Activated CD4-positive, alpha-beta T cell treated with anti-CD3 and anti-CD28 coated beads, Interleukin-2, amount 10 ng/mL, durations not matched to agents 24 days and 14 days (primary cell): ENCODE results near the gene CTIF. TPM values are rescaled to one million over a fixed set of nuclear protein-coding genes. Genes with fewer than 3 reads are reported as not detected.

Source experiments
- DNase-seq: peaks from one replicate; pipeline ENCODE4 v3.0.0; 2022
- H3K27ac Mint-ChIP-seq: one replicate; pipeline ENCODE4 v1.8.0; 2022; ENCODE audit warnings: mild to moderate bottlenecking, mixed read lengths
- H3K27me3 Mint-ChIP-seq: one replicate; pipeline ENCODE4 v1.8.0; 2022; ENCODE audit warnings: mixed read lengths
- H3K36me3 Mint-ChIP-seq: one replicate; pipeline ENCODE4 v1.8.0; 2022; ENCODE audit warnings: low read depth, mild to moderate bottlenecking, mixed read lengths
- H3K4me1 Mint-ChIP-seq: one replicate; pipeline ENCODE4 v1.8.0; 2021; ENCODE audit warnings: mixed read lengths
- H3K4me3 Mint-ChIP-seq: one replicate; pipeline ENCODE4 v1.8.0; 2022; ENCODE audit warnings: mild to moderate bottlenecking, moderate library complexity, mixed read lengths
- H3K9me3 Mint-ChIP-seq: one replicate; pipeline ENCODE4 v1.8.0; 2021; ENCODE audit warnings: mixed read lengths
- intact Hi-C: fragments of 100-400 bp; cut with micrococcal nuclease; formaldehyde crosslinking; loops from one replicate; pipeline ENCODE4 v1.15.1; 2023
- total RNA-seq: library from RNA; stranded (reverse); gene quantifications from 2 replicates; pipeline ENCODE4 v1.2.3, GENCODE V29; 2022

Gene CTIF
- total RNA-seq, 1 donor from 2014 or later = 9.5 TPM

GRCh38 chr18:48567388-48567787 lies 28.6 kb downstream of the CTIF start:
- Mint-ChIP-seq H3K9me3 (no peaks in the 10 kb centered on the region), H3K27me3 (no peaks in the 10 kb centered on the region), H3K4me3 (no peak overlapping the region), H3K4me1 (peaks cover 10% of the 10 kb centered on the region), H3K36me3 (no peaks in the 10 kb centered on the region), H3K27ac (no peak overlapping the region)
- no peak for DNase-seq
- intact Hi-C loops = no loop called here

- peaks cover under 1% of the 10 kb centered on the region for H3K4me1 Mint-ChIP-seq
- no peak overlapping the region for H3K4me3 Mint-ChIP-seq
- intact Hi-C loops = no loop called here
- H3K9me3 Mint-ChIP-seq = no peaks in the 10 kb centered on the region
- H3K36me3 Mint-ChIP-seq = no peaks in the 10 kb centered on the region
- no peak overlapping the region for H3K27ac Mint-ChIP-seq
- H3K27me3 Mint-ChIP-seq = no peaks in the 10 kb centered on the region
- DNase-seq = no peak
These were observed 30.5 kb downstream of the CTIF start for GRCh38 chr18:48569139-48569914.

- no peak overlapping the region for H3K4me3 Mint-ChIP-seq
- intact Hi-C loops = no loop called here
These were observed 31.1 kb downstream of the CTIF start for GRCh38 chr18:48569915-48570264.

GRCh38 chr18:48570313-48570712 lies 31.5 kb downstream of the CTIF start:
- intact Hi-C loops = no loop called here
- H3K27me3 Mint-ChIP-seq = no peaks in the 10 kb centered on the region
- no peak for DNase-seq
- H3K4me3 Mint-ChIP-seq = no peak overlapping the region
- no peaks in the 10 kb centered on the region for H3K9me3 Mint-ChIP-seq
- H3K36me3 Mint-ChIP-seq = no peaks in the 10 kb centered on the region
- H3K27ac Mint-ChIP-seq = no peak overlapping the region
- H3K4me1 Mint-ChIP-seq = no peaks in the 10 kb centered on the region

More at GRCh38 chr18:48569915-48570264, 31.1 kb downstream of the CTIF start:
- DNase-seq = no peak
- Mint-ChIP-seq H3K36me3 (no peaks in the 10 kb centered on the region), H3K9me3 (no peaks in the 10 kb centered on the region), H3K27me3 (no peaks in the 10 kb centered on the region), H3K27ac (no peak overlapping the region), H3K4me1 (no peaks in the 10 kb centered on the region)

- Mint-ChIP-seq H3K27ac (no peak overlapping the region), H3K9me3 (no peaks in the 10 kb centered on the region), H3K4me3 (no peak overlapping the region), H3K4me1 (no peaks in the 10 kb centered on the region), H3K27me3 (no peaks in the 10 kb centered on the region), H3K36me3 (no peaks in the 10 kb centered on the region)
- intact Hi-C loops = no loop called here
- DNase-seq = no peak
These were observed 33.0 kb downstream of the CTIF start for GRCh38 chr18:48571639-48572384.

- no peak overlapping the region for H3K4me3 Mint-ChIP-seq
- no peaks in the 10 kb centered on the region for H3K9me3 Mint-ChIP-seq
- intact Hi-C loops = no loop called here
- H3K36me3 Mint-ChIP-seq = no peaks in the 10 kb centered on the region
- H3K4me1 Mint-ChIP-seq = no peaks in the 10 kb centered on the region
- DNase-seq = no peak
- H3K27me3 Mint-ChIP-seq = no peaks in the 10 kb centered on the region
- no peak overlapping the region for H3K27ac Mint-ChIP-seq
These were observed 33.7 kb downstream of the CTIF start for GRCh38 chr18:48572402-48573126.

- Mint-ChIP-seq H3K4me1 (no peaks in the 10 kb centered on the region), H3K27me3 (no peaks in the 10 kb centered on the region), H3K9me3 (no peaks in the 10 kb centered on the region), H3K36me3 (no peaks in the 10 kb centered on the region), H3K4me3 (no peak overlapping the region), H3K27ac (no peak overlapping the region)
- intact Hi-C loops = no loop called here
- no peak for DNase-seq
These were observed 34.9 kb downstream of the CTIF start for GRCh38 chr18:48573632-48574283.

GRCh38 chr18:48574667-48575300 lies 36.0 kb downstream of the CTIF start:
- intact Hi-C loops = no loop called here
- H3K36me3 Mint-ChIP-seq = no peaks in the 10 kb centered on the region
- H3K4me1 Mint-ChIP-seq = no peaks in the 10 kb centered on the region
- no peaks in the 10 kb centered on the region for H3K9me3 Mint-ChIP-seq
- no peak overlapping the region for H3K27ac Mint-ChIP-seq
- no peak for DNase-seq
- H3K27me3 Mint-ChIP-seq = no peaks in the 10 kb centered on the region
- no peak overlapping the region for H3K4me3 Mint-ChIP-seq

- intact Hi-C loops = no loop called here
- no peaks in the 10 kb centered on the region for H3K27me3 Mint-ChIP-seq
- no peaks in the 10 kb centered on the region for H3K4me1 Mint-ChIP-seq
- no peaks in the 10 kb centered on the region for H3K9me3 Mint-ChIP-seq
- H3K36me3 Mint-ChIP-seq = no peaks in the 10 kb centered on the region
- DNase-seq = no peak
- no peak overlapping the region for H3K4me3 Mint-ChIP-seq
- no peak overlapping the region for H3K27ac Mint-ChIP-seq
These were observed 36.4 kb downstream of the CTIF start for GRCh38 chr18:48575301-48575657.

GRCh38 chr18:48575658-48576456 lies 37.0 kb downstream of the CTIF start:
- Mint-ChIP-seq H3K36me3 (no peaks in the 10 kb centered on the region), H3K4me1 (no peaks in the 10 kb centered on the region), H3K4me3 (no peak overlapping the region), H3K27me3 (no peaks in the 10 kb centered on the region), H3K9me3 (no peaks in the 10 kb centered on the region), H3K27ac (no peak overlapping the region)
- intact Hi-C loops = no loop called here
- DNase-seq = no peak

GRCh38 chr18:48576457-48576771 lies 37.6 kb downstream of the CTIF start:
- no peak for DNase-seq
- Mint-ChIP-seq H3K27ac (no peak overlapping the region), H3K4me1 (no peaks in the 10 kb centered on the region), H3K36me3 (no peaks in the 10 kb centered on the region), H3K4me3 (no peak overlapping the region), H3K9me3 (no peaks in the 10 kb centered on the region), H3K27me3 (no peaks in the 10 kb centered on the region)
- intact Hi-C loops = no loop called here

GRCh38 chr18:48577478-48578190 lies 38.8 kb downstream of the CTIF start:
- no peaks in the 10 kb centered on the region for H3K4me1 Mint-ChIP-seq
- H3K27me3 Mint-ChIP-seq = no peaks in the 10 kb centered on the region
- H3K36me3 Mint-ChIP-seq = no peaks in the 10 kb centered on the region
- H3K4me3 Mint-ChIP-seq = no peak overlapping the region
- no peak overlapping the region for H3K27ac Mint-ChIP-seq
- intact Hi-C loops = no loop called here
- H3K9me3 Mint-ChIP-seq = no peaks in the 10 kb centered on the region
- no peak for DNase-seq
